Ectodermal cell (in vitro differentiated cells): ENCODE results near the gene TSPYL4. TPM values are rescaled to one million over a fixed set of nuclear protein-coding genes. Genes with fewer than 3 reads are reported as not detected.
A peak's percentile ranks its signal among the peaks of the same experiment; 100 is the strongest.

Experiments used
- H3K27ac ChIP-seq: 2 replicates; pipeline ENCODE4 v1.7.0; 2013; ENCODE audit warnings: mild to moderate bottlenecking, low read depth, low read length; ENCODE audit not compliant: insufficient read depth, poor library complexity, severe bottlenecking
- H3K27me3 ChIP-seq: 2 replicates; pipeline ENCODE4 v1.7.0; 2013; ENCODE audit warnings: mild to moderate bottlenecking, low read length; ENCODE audit not compliant: insufficient read depth, control insufficient read depth, poor library complexity, severe bottlenecking
- H3K36me3 ChIP-seq: one replicate; pipeline ENCODE4 v1.7.0; 2013; ENCODE audit warnings: low read length; ENCODE audit not compliant: control insufficient read depth, insufficient read depth
- H3K4me1 ChIP-seq: one replicate; pipeline ENCODE4 v1.7.0; 2013; ENCODE audit warnings: low read length; ENCODE audit not compliant: control insufficient read depth, insufficient read depth
- H3K4me3 ChIP-seq: 2 replicates; pipeline ENCODE4 v1.7.0; 2013; ENCODE audit warnings: low read depth, low read length, control low read depth; ENCODE audit not compliant: insufficient read depth
- H3K9me3 ChIP-seq: 2 replicates; pipeline ENCODE4 v1.7.0; 2013; ENCODE audit warnings: mild to moderate bottlenecking, low read length, moderate library complexity; ENCODE audit not compliant: control insufficient read depth
- WGBS, 2 experiments: methylation state at CpG; one replicate each; pipeline ENCODE4 v1.1.7; 2013; ENCODE audit warnings: missing lambda C conversion rate in 2 of 2; 5-methylcytosine and 5-hydroxymethylcytosine counted together
- polyA plus RNA-seq, 4 experiments: library from polyadenylated mRNA; stranded (reverse); fragments of 50-300 nt; gene quantifications; one replicate each; pipeline ENCODE4 v1.2.3, GENCODE V29; 2013

The TSPYL4 gene
- 43.1 TPM for polyA plus RNA-seq (2013, experiment 1 of 4)
- polyA plus RNA-seq (2013, experiment 2 of 4) = 44.2 TPM
- 37.0 TPM for polyA plus RNA-seq (2013, experiment 3 of 4)
- 43.0 TPM for polyA plus RNA-seq (2013, experiment 4 of 4)

GRCh38 chr6:116253505-116254296 is at the start of gene TSPYL4:
Gene TSPYL4 (minus strand): TSS chr6:116254075. CDS start chr6:116254008, 67 bp downstream.
- no peaks in the 10 kb centered on the region for H3K27me3 ChIP-seq
- no peaks in the 10 kb centered on the region for H3K36me3 ChIP-seq
- 1% methylated on average over 53 of the region's 53 CpGs for WGBS, 2 experiments
- H3K4me1 ChIP-seq = peaks cover 33% of the 10 kb centered on the region
- peak within 1 kb of the TSS; percentile 91 for H3K27ac ChIP-seq
- H3K9me3 ChIP-seq = no peaks in the 10 kb centered on the region
- H3K4me3 ChIP-seq = peak within 1 kb of the TSS; percentile 90

GRCh38 chr6:116301104-116301503 is 47.2 kb upstream of the TSPYL4 start:
- Histone ChIP-seq H3K27me3 (no peaks in the 10 kb centered on the region), H3K4me1 (no peaks in the 10 kb centered on the region), H3K27ac (no peak overlapping the region), H3K9me3 (no peaks in the 10 kb centered on the region), H3K36me3 (no peaks in the 10 kb centered on the region), H3K4me3 (no peak overlapping the region)
- WGBS, 2 experiments = 92 to 94% methylated on average over 3 of the region's 3 CpGs

GRCh38 chr6:116300566-116300965 is 46.7 kb upstream of the TSPYL4 start:
- Histone ChIP-seq H3K4me3 (no peak overlapping the region), H3K36me3 (no peaks in the 10 kb centered on the region), H3K27me3 (no peaks in the 10 kb centered on the region), H3K4me1 (no peaks in the 10 kb centered on the region), H3K27ac (no peak overlapping the region), H3K9me3 (no peaks in the 10 kb centered on the region)
- 100% methylated on average over 1 of the region's 1 CpG; no CpG with 5 or more reads in 1 of the 2 experiments for WGBS, 2 experiments

GRCh38 chr6:116298973-116299372 is 45.1 kb upstream of the TSPYL4 start:
- H3K9me3 ChIP-seq = no peaks in the 10 kb centered on the region
- no peak overlapping the region for H3K27ac ChIP-seq
- H3K4me3 ChIP-seq = no peak overlapping the region
- no peaks in the 10 kb centered on the region for H3K36me3 ChIP-seq
- H3K4me1 ChIP-seq = no peaks in the 10 kb centered on the region
- H3K27me3 ChIP-seq = no peaks in the 10 kb centered on the region

GRCh38 chr6:116298273-116298672 is 44.4 kb upstream of the TSPYL4 start:
- H3K4me3 ChIP-seq = no peak overlapping the region
- WGBS, 2 experiments = 90 to 97% methylated on average over 3 of the region's 3 CpGs
- no peaks in the 10 kb centered on the region for H3K27me3 ChIP-seq
- no peaks in the 10 kb centered on the region for H3K4me1 ChIP-seq
- no peaks in the 10 kb centered on the region for H3K9me3 ChIP-seq
- H3K36me3 ChIP-seq = no peaks in the 10 kb centered on the region
- H3K27ac ChIP-seq = no peak overlapping the region

- Histone ChIP-seq H3K27me3 (no peaks in the 10 kb centered on the region), H3K4me1 (no peaks in the 10 kb centered on the region), H3K36me3 (no peaks in the 10 kb centered on the region), H3K27ac (no peak overlapping the region), H3K4me3 (no peak overlapping the region), H3K9me3 (no peaks in the 10 kb centered on the region)
- 100% methylated on average over 1 of the region's 1 CpG for WGBS, 2 experiments
Observed at GRCh38 chr6:116292553-116292952, 38.7 kb upstream of the TSPYL4 start.

GRCh38 chr6:116291701-116292396 is 38.0 kb upstream of the TSPYL4 start:
- Histone ChIP-seq H3K9me3 (no peaks in the 10 kb centered on the region), H3K4me1 (no peaks in the 10 kb centered on the region), H3K4me3 (no peak overlapping the region), H3K27ac (no peak overlapping the region), H3K27me3 (no peaks in the 10 kb centered on the region), H3K36me3 (no peaks in the 10 kb centered on the region)
- WGBS, 2 experiments = 94 to 95% methylated on average over 4 of the region's 4 CpGs

- Histone ChIP-seq H3K27me3 (no peaks in the 10 kb centered on the region), H3K27ac (no peak overlapping the region), H3K4me1 (no peaks in the 10 kb centered on the region), H3K36me3 (no peaks in the 10 kb centered on the region), H3K9me3 (no peaks in the 10 kb centered on the region), H3K4me3 (no peak overlapping the region)
- 96 to 100% methylated on average over 2 of the region's 2 CpGs for WGBS, 2 experiments
Observed at GRCh38 chr6:116290799-116291198, 36.9 kb upstream of the TSPYL4 start.

GRCh38 chr6:116289876-116290275 is 36.0 kb upstream of the TSPYL4 start:
- no peak overlapping the region for H3K4me3 ChIP-seq
- no peaks in the 10 kb centered on the region for H3K36me3 ChIP-seq
- no peaks in the 10 kb centered on the region for H3K9me3 ChIP-seq
- H3K27me3 ChIP-seq = no peaks in the 10 kb centered on the region
- 96% methylated on average over 2 of the region's 2 CpGs for WGBS, 2 experiments
- H3K4me1 ChIP-seq = no peaks in the 10 kb centered on the region
- no peak overlapping the region for H3K27ac ChIP-seq

- Histone ChIP-seq H3K4me1 (no peaks in the 10 kb centered on the region), H3K4me3 (no peak overlapping the region), H3K27me3 (no peaks in the 10 kb centered on the region), H3K9me3 (no peaks in the 10 kb centered on the region), H3K27ac (no peak overlapping the region), H3K36me3 (no peaks in the 10 kb centered on the region)
- 89 to 93% methylated on average over 2 of the region's 2 CpGs for WGBS, 2 experiments
Observed at GRCh38 chr6:116287689-116288282, 33.9 kb upstream of the TSPYL4 start.
